ENCODE measurements around the gene NKX1-1.
"Not testable (repeated sequence)": the region's sequence is repeated elsewhere in the genome, so short reads cannot be mapped to it uniquely, and the experiment has no call there.

Gene NKX1-1

GRCh38 chr4:1403591-1404572, 2.4 kb downstream of the NKX1-1 start:
- DNase-seq = peak; percentile 43

- no peak for DNase-seq
Measured at GRCh38 chr4:1403177-1403583, 3.1 kb downstream of the NKX1-1 start.

- DNase-seq = peak; percentile 54
Measured at GRCh38 chr4:1402516-1403091, 3.6 kb downstream of the NKX1-1 start.

GRCh38 chr4:1402021-1402515, 4.2 kb downstream of the NKX1-1 start:
- no peak for DNase-seq

GRCh38 chr4:1401409-1402020, 4.7 kb downstream of the NKX1-1 start:
- DNase-seq = no peak

- no peak for DNase-seq
Measured at GRCh38 chr4:1400831-1401408, 5.3 kb downstream of the NKX1-1 start.

- no peak for DNase-seq
Measured at GRCh38 chr4:1400191-1400805, 5.9 kb downstream of the NKX1-1 start.

GRCh38 chr4:1399508-1400190, 6.6 kb downstream of the NKX1-1 start:
- no peak for DNase-seq

GRCh38 chr4:1398681-1399507, 7.3 kb downstream of the NKX1-1 start:
- DNase-seq = no peak

- DNase-seq = no peak
Measured at GRCh38 chr4:1396806-1397455, 9.3 kb downstream of the NKX1-1 start.

GRCh38 chr4:1395941-1396805, 10.1 kb downstream of the NKX1-1 start:
- no peak for DNase-seq

GRCh38 chr4:1395389-1395820, 10.8 kb downstream of the NKX1-1 start:
- not testable (repeated sequence) for DNase-seq

- not testable (repeated sequence) for DNase-seq
Measured at GRCh38 chr4:1394554-1395388, 11.5 kb downstream of the NKX1-1 start.

- DNase-seq = no peak
Measured at GRCh38 chr4:1393866-1394265, 12.4 kb downstream of the NKX1-1 start.

- not testable (repeated sequence) for DNase-seq
Measured at GRCh38 chr4:1393363-1393762, 12.9 kb downstream of the NKX1-1 start.

- DNase-seq = no peak
Measured at GRCh38 chr4:1385373-1386340, 20.6 kb downstream of the NKX1-1 start.

GRCh38 chr4:1384675-1385372, 21.4 kb downstream of the NKX1-1 start:
- no peak for DNase-seq

All from retina (tissue), 1 donor.